Astrocyte of the hippocampus (primary cell): ENCODE results near the gene SHROOM3.
A peak's percentile ranks its signal among the peaks of the same experiment; 100 is the strongest.

Experiments used
- DNase-seq: peaks from one replicate; pipeline ENCODE4 v3.0.0; 2011; ENCODE audit warnings: low read depth, low spot score

The SHROOM3 gene

DNA sequence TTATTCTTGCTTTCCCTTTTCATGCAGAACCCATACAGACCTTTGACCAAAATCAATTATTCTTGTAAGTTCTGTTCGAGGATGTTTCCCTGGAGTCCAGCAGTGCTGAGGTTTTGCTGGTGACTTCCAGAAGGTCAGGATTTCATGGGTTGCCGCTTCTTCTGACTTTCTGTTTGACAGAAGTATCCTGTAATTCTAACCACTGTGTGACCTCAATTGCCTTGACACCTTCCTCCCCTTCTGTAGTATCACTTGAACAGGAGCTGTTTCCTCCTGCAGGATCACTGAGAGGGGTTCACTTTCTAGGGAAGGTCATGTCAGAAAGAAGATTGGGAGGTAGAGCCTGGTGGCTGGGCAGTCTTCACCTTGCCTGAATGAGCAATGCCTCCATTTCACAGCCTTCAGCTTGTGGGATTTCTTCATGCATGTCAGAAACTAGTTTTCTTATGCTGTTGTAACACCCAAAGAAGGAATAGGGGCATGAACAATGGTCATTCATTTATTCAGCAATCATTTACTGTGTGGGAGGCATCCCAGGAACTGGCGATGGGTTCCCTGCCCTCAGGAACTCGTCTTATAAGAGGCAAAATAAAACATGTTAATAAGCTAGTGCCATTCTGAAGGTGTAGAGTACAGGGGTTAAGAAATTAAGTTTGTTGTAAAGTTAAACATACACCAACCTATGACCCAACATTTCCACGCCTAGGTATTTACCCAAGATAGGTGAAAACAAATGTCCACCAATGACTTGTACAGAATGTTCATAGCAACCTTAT, 257.0 kb downstream of the SHROOM3 start:
- no peak for DNase-seq

DNA sequence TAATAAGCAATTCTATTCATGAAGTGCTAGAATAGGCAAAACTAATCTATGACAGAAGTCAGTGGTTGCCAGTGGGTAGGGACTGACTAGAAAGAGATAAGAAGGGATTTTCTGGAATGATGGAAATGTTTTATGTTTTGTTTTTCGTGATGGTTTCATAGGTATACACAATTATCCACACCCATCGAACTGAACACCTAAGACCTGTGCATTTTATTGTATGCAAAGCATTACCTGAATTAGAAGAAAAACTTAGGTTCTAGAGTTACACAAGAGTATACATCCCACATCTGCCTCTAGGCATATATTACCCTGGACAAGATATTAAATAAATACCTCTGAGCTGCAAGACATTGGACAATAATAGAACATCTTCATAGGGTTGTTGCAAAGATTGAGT, 257.7 kb downstream of the SHROOM3 start:
- DNase-seq: no peak

DNA sequence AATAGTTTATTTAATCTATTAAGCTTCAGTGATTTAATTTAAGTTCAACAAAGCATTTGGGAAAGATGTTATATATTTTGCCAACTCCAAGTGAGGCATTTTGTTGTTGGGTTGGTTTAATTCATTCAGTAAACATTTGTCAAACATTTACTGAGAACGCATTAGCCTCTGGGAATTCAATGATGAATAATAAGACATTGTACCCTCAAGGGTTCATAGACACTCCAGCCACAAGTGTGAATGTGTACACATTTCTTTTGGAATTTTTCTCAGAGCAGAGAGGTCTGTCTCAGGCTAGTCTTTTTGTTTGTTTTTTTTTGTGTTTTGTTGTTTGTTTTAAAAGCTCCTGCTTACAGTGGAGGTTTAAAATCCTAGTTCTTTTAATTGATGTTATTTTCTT, 259.0 kb downstream of the SHROOM3 start:
- peak; percentile 37 for DNase-seq

DNA sequence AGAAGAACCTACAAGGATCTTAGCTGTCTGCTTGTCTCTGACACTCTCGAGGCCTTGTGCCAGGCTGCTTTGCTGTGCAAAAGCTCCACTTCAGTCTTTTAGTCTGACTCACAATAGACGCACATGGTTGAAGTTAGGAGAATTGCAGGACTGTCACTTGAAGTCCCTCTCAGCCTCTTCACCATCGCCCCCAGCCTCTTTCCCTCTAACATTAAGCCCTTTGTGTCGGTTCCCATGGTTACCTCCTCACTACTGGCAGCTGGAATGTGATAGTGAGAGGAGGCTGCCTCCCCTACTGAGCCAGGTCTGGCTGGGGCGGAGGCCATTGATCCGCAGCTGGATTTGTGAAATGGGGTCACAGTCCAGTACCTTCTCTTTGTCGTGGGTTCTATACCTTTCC, 261.1 kb downstream of the SHROOM3 start:
- DNase-seq: peak; percentile 63

DNA sequence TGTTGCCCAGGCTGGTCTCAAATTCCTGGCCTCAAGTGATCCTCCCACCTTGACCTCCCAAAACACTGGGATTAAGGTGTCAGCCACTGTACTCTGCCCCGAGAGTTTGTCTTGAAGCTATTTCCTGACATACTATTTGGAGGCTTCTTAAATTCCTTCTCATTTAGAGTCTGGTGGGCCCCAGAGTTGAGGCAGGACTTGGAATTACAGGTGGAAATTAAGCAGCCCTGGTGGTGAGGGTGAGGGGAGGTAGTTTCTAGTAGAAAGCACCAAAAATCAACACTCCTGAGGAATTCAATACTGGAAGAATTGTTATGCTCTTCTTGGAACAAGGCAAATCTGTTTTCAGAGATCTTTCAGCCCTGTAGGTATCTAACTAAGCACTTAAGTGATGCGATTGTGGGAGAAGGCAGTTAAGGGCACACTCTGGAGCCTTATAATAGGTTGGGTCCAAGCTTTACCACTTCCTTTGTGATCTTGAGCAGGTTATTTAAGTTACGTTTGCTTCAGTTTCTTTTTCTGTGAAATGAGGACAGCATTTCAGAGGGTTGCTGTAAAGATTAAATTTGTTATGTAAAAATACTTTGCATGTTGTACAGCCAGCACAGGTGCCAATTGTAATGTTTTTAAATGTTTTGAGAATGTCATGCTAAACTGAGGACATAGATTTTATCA, 262.2 kb downstream of the SHROOM3 start:
- no peak for DNase-seq

DNA sequence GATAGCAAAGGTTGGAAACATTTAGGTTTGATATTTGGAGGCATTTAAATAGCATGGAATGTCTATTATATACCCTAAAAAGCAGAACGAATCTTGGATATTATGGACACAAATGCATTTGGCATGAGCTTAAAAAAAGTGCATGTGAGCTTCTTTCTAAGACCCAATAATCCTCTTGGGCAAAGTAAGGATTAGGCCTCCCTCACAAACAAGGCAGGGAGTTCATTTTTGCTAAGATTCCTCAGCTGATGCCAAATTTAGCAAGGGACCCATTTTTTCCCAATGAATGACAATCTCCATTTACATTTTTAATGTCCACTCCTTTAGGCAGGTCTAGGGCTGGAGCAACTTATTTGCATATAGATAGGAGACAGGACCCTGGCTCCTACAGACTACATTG, 263.1 kb downstream of the SHROOM3 start:
- no peak for DNase-seq

DNA sequence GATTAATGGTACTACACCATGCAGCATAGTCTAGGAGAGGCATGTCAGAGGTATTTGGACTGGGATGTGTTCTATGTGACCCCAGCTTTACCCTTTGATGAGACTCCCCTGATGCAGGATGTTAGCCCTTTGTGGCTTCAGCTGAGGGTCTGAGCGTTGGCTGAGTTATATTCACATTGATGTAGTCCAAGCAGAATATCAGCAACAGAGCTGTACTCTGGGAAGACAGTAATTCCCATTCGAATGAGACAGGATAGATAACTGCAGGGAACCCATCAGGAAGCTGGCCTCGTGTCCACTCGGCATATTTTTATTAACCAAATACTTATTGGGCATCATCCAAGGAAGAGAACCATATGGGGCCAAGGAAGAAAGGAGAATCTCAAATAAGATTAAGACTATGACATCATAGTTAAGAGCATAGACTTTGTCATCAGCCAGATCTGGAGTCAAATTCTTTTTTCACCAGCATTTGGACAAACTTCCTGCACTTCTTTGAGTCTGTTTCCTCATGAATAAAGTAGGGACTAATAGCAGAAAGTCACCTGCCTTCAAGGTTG, 264.8 kb downstream of the SHROOM3 start:
- DNase-seq: no peak

DNA sequence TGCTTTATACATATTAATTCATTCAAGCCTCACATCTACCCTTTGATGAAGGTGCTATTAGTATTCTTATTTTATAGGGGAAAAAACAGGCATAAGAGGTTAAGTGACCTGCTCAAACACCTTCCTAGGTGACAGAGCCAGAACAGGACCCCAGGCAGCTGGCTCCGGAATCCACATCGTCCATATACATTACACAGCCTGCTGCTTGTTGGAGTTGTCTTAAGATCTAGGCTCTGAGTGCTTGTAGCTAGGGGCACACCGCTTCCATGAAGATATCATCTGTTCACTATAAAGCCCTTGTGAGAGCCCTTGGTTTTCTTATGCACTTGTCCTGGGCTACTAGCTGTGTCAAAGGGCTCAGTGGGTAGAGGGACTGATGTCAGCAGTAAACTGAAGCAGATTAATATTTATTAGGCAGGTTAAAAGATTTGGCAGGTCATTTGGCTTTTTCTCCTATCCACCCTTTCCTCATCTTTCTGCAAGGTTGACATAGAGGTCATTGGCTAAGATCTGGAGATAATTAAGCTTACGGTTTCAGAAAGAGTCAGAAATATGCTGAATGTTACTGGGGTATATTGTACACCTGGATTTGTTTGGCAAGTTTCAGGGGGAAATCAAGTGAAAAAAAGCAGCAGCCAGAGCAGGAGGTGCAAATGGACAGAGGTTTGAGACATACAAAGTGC, 267.6 kb downstream of the SHROOM3 start:
- no peak for DNase-seq

DNA sequence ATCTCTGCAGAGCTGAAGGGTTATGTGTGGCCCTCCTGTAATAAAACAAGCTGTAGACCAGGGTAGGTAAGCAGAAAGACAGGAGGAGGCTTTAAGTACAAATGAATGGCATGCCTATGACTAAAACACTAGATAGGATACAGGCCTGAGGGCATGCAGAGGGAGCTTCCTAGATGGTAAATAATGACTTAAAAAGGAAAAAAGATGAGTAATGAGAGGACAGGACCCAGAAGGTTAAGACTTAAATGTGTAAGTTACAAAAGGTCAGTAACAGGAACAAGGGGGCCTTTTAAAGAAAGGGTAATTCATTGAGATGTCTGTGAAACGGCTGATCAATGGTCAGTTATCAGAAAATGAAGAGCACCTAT, 268.1 kb downstream of the SHROOM3 start:
- DNase-seq: no peak

DNA sequence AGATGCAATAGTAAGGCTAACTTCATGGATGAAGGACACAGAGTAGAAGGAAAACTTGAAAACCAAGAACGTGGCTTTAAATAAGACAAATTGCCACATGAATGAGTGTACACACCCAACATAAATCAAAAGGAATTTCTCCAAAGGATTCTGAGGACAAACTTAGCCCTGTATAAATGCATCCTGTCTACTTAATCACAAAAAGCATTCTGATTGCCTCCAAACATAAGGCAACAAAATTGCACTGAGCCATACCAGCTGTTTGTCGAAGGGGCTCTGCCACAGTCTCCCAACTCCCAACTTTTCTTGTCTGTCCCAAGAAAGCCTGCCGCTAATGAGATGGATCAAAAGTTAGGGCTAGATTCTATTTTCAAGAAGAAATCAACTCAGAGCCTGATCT, 268.6 kb downstream of the SHROOM3 start:
- peak; percentile 49 for DNase-seq

DNA sequence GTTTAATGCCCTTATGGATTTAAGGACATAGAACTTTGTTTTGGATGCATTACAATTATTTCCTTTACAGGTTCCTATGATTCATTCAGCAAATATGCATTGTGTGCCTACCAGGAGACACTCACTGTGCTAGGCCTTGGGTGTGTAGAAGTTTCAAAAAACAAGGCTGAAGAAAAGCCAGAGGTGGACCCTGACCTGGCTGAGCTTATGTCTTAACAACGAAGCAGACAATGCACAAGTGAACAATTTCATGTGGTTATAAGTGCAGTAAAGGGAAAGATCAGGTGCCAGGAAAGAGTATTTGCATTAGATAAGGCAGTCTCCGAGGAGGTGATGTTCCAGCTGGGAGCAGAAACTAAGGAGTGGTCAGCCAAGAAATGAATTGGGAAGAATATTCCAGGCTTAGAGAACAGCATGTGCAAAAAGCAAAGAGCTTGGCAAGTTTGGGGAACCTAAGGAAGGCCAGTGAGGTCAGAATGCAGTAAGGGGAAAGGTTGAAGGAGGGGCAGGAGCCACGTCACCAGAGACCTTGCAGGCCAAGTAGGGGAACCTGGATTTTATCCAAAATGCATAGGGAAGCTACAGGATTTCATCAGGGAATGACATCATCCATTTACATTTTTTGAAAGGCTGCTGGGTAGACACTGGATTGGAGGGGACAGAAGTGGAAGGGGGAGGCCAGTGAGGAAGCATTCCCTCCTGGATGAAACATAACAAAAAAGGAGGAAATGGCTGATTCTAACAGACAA, 269.3 kb downstream of the SHROOM3 start:
- peak; percentile 62 for DNase-seq

DNA sequence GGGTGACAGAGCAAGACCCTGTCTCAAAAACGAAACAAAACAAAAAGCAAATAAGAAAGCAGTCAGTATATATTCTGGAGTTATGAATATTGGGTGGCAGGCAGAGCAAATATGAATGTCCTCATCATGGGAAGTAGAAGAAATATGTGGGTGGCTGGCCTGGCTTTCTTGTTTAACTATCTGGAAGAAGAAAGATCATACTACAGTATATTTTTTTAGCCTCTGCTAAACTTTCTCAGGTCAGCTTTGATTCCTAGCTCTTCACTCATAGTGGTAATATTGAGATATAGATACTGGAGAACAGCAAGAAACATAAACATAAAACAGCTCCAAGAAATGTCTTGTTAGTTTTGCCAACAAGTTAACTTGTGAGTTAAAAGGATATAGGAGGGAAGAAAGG, 270.4 kb downstream of the SHROOM3 start:
- DNase-seq: no peak

DNA sequence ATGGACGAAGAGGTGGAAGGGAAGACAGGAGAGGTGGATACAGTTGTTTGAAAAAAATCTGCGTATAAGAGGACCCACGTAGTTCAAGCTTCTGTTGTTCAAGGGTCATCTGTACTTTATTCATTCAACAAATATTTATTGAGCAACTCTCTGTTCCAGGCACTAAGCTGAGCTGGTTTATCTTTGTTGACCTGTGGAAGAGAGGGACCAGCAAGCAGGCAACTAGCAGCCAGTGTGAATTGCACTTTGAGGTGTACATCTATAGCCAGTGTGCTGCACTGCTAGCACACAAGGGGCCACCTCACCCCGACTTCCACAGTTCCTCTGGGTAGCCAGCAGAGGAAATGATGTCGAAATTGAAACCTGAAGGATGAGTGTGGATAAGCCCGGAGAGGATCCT, 271.6 kb downstream of the SHROOM3 start:
- no peak for DNase-seq

DNA sequence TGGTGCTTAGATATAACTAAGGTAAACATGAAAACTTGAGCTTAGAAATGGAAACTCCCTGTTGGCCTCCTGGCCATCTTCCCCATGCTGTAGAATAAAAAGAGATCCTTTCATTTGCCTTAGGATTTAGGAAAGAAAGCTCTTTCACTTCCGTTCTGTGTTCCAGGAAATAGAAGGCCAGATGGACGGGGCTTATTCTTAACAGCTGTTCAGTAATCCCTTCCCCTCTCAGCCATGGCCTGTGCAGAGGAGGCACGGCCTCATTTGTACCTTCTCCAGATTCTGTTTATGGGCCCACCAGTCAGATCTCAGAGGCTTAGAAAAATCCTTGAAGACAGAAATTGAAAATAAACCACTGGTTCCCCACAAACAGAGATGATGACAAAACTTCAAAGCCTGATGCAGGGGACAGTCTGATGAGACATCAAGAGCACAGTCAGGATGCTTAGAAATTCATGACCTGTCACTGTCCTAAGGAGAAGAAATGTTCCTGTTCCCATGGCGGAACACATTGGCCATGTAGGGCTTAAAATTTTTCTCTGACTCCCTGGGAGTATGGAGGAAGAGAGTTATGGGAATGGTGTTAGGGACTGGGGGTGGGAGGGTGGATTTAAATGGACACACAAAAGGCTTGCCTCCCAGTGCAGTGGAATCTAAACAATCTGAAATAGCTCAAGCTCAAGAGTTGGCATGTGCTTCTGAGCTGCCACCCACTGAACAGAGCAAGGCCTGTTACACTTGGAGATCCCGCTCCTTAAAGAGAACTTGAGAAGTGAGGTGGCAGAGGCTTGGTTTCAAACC, 274.1 kb downstream of the SHROOM3 start:
- peak; percentile 83 for DNase-seq

DNA sequence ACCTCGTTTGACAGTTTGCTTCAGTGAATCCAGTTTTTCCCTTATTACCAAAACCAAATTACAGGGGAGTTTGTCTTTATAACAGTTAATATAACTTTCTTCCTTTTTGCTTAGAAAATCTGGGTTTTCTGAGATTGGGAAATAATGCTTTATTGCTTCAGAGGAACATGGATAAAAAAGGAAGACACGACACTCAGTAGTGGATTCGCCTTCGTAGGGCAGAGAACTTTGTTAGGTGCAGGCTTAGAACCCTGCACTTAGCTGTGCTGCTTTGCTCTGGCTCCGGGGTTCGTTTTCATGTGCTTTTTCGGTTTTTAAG, 274.7 kb downstream of the SHROOM3 start:
- DNase-seq: no peak

DNA sequence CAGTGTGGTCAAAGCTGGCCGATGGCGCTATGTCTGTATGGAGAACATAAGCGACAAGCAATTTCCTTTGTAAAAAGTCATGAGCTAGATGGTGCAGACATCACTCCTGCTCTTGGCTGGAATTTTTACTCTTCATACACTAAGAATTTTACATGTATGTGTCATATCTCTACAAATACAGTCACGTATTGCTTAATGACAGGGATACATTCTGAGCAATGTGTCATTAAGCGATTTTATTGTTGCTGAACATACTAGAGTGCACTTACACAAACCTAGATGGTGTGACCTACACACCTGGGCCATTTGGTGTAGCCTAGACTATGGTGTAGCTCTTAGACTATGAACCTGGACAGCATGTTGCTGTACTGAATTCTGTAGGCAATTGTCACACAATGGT, 277.5 kb downstream of the SHROOM3 start:
- DNase-seq: no peak

DNA sequence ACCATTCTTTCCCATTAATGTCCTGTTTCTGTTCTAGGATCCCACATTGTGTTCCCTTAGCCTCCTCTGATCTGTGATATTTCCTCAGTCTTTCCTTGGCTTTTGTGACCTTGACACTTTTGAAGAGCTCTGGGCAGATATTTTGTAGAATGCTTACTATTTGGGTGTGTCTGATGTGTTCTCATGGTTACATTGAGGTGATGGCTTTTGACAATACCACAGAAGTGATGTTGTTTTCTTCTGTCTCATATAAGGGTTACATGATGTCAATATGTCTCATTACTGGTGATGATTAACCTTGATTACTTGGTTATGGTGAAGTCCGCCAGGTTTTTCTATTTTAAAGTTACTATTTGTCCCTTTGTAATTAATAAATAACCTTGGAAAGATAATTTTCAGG, 279.2 kb downstream of the SHROOM3 start:
- DNase-seq: no peak

DNA sequence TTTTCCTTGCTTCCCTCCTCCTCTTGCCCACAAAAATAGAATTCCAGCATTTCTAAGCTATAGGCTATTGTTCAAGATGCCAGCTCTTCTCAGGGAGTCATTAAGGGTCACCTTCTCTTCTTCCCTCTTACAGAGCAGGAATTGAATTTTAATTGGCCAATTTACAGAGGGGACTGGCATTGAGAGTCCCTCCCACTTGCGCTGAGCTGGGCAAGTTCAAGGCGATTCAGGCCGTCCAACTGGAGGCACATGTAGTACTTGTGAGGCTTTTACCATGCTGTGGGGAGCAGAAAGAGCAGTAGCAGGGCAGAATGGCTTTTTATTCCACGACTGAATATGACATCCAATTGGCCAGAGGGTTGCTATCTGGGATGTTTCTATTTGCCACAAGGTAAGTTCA, 281.0 kb downstream of the SHROOM3 start:
- no peak for DNase-seq

DNA sequence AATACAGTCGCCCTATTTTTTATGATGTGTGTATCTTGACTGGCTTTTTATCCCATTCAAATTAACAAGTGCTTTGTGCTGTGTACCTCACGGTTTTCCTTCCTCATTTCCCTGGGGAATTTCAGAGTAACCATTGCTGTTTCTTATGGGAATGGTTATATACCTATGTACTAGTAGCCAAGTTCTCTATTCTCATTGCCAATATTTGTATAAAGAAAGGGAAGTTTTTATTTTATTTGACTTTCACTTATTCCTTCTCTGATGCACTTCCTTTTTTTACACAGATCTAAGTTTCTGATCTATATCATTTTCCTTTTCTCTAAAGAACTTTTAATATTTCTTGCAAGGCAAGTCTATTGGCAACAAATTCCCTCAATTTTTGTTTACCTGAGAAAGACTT, 281.6 kb downstream of the SHROOM3 start:
- no peak for DNase-seq

DNA sequence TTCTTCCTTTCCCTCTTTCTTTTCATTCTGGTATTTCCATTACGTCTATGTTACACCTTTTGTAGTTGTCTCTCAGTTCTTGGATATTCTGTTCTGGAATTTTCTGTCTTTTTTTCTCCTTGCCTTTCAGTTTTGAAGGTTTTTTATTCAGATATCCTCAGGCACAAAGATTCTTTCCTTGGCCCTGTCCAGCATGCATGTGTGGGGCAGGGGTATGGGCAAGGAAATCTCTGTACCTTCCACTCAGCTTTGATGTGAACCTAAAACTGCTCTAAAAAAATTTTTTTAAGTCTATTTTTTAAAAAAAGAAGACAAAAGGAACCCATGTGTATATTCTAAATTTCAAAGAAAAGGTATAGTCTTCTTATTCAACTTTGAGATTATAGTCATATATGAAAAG, 282.4 kb downstream of the SHROOM3 start:
- DNase-seq: no peak

DNA sequence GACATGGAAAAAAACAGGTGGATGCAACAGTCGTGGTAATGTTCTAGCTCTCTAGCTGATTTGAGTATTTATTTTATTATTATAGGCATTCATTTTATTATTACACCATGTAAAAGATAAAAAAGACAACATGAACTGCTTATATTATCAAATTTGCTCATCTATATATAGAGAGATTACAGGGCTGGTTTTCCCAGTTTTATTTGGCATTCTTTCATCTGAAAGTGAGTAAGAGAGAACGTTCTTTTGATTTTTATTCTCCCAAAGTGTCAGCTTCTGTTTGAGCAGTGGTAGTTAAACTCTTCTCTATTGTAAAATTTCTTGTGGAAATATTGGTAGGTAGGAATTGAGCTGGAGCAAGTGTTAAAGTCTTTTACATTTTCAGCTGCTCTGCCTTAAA, 283.0 kb downstream of the SHROOM3 start:
- no peak for DNase-seq
